IPS-18c (cell line): ENCODE data around the gene GALNT10.

Experiments
- H3K4me3 ChIP-seq: 2 replicates; pipeline ENCODE4 v1.7.0; 2013; ENCODE audit warnings: low read depth, mild to moderate bottlenecking, low read length, moderate library complexity; ENCODE audit not compliant: insufficient read depth
- H3K9me3 ChIP-seq: one replicate; pipeline ENCODE4 v1.6.1; 2013; ENCODE audit warnings: mild to moderate bottlenecking, low read length, moderate library complexity; ENCODE audit not compliant: control insufficient read depth, insufficient read depth

Gene GALNT10

GRCh38 chr5:154460172-154460571 lies 269.6 kb downstream of the GALNT10 start:
- Histone ChIP-seq H3K9me3 (peaks cover 2% of the 10 kb centered on the region), H3K4me3 (no peak overlapping the region)

GRCh38 chr5:154461531-154461930 lies 271.0 kb downstream of the GALNT10 start:
- no peaks in the 10 kb centered on the region for H3K9me3 ChIP-seq
- no peak overlapping the region for H3K4me3 ChIP-seq

GRCh38 chr5:154464438-154464837 lies 273.9 kb downstream of the GALNT10 start:
- Histone ChIP-seq H3K4me3 (no peak overlapping the region), H3K9me3 (no peaks in the 10 kb centered on the region)

GRCh38 chr5:154465169-154465568 lies 274.6 kb downstream of the GALNT10 start:
- no peak overlapping the region for H3K4me3 ChIP-seq
- H3K9me3 ChIP-seq, result no peaks in the 10 kb centered on the region

GRCh38 chr5:154466147-154466546 lies 275.6 kb downstream of the GALNT10 start:
- Histone ChIP-seq H3K4me3 (no peak overlapping the region), H3K9me3 (no peaks in the 10 kb centered on the region)

GRCh38 chr5:154466671-154467070 lies 276.1 kb downstream of the GALNT10 start:
- Histone ChIP-seq H3K9me3 (no peaks in the 10 kb centered on the region), H3K4me3 (no peak overlapping the region)

GRCh38 chr5:154467655-154468354 lies 277.3 kb downstream of the GALNT10 start:
- Histone ChIP-seq H3K4me3 (no peak overlapping the region), H3K9me3 (no peaks in the 10 kb centered on the region)

- no peak overlapping the region for H3K4me3 ChIP-seq
- H3K9me3 ChIP-seq, result peaks cover 2% of the 10 kb centered on the region
Measured at GRCh38 chr5:154470137-154470536, 279.6 kb downstream of the GALNT10 start.
